Measurements from ENCODE around the gene PTPRT. TPM values are rescaled to one million over a fixed set of nuclear protein-coding genes. Genes with fewer than 3 reads are reported as not detected.

PTPRT gene
- total RNA-seq, 1 experiment from 2014 or later = not detected

- DNase-seq (ENCODE audit: low read depth, low spot score) = no peak
- H3K9ac ChIP-seq (ENCODE audit: low read length) = no peak overlapping the region
- no peak overlapping the region for H3K27ac ChIP-seq (ENCODE audit: low read depth, low read length)
- ChIA-PET POLR2A (no interaction called here), CTCF (no interaction called here), RAD21 (ENCODE audit: low non-redundant PET in 1 of 2, low total read pairs in 2 of 2, uncharacterized antibody in 2 of 2, unreplicated experiment in 2 of 2) (no interaction called here)
- peaks cover 12 to 14% of the 10 kb centered on the region in 2 experiments; a peak in 2 of 4 replicates for H3K9me3 ChIP-seq (ENCODE audit: control insufficient read depth in 1 of 2, insufficient read depth in 1 of 2, low read depth in 1 of 2, low read length in 2 of 2)
- H3K4me3 ChIP-seq (replicated peaks in 1 of 2; ENCODE audit: low read depth in 1 of 2, low read length in 2 of 2) = no peak overlapping the region
- intact Hi-C loops (cut with micrococcal nuclease) = no loop called here
- no TSS peak for BruUV-seq (replicated peaks)
- no peak overlapping the region for H2AFZ ChIP-seq (ENCODE audit: low read depth, low read length, poor library complexity, severe bottlenecking)
- H3K79me2 ChIP-seq (ENCODE audit: insufficient read depth, low read length) = no peaks in the 10 kb centered on the region
- no peak overlapping the region for H3K4me2 ChIP-seq (ENCODE audit: low read length)
- no peak for ATAC-seq
- no peaks in the 10 kb centered on the region for H3K36me3 ChIP-seq (ENCODE audit: control insufficient read depth in 1 of 2, insufficient read depth in 2 of 2, low read length in 2 of 2)
- no peaks in the 10 kb centered on the region for H3K9me2 ChIP-seq (ENCODE audit: insufficient read depth)
- H3K27me3 ChIP-seq (ENCODE audit: insufficient read depth, low read length) = no peaks in the 10 kb centered on the region
- no peaks in the 10 kb centered on the region; a peak in 1 of 4 replicates for H3K4me1 ChIP-seq (ENCODE audit: control insufficient read depth in 1 of 2, insufficient read depth in 2 of 2, low read length in 2 of 2)
- no peaks in the 10 kb centered on the region for H4K20me1 ChIP-seq (ENCODE audit: insufficient read depth)
- no peak for TF ChIP-seq POLR2A (IDR thresholded peaks at IDR 0.05; ENCODE audit: borderline replicate concordance, extremely low read depth, insufficient read depth, insufficient read length)
- no peak for TF ChIP-seq ELF1 (IDR thresholded peaks at IDR 0.05; ENCODE audit: borderline replicate concordance, low read depth)
- TF ChIP-seq RAD21 (IDR thresholded peaks at IDR 0.05; ENCODE audit: low read depth) = no peak
- TF ChIP-seq ATF3 (IDR thresholded peaks at IDR 0.05) = no peak
These were observed 265.5 kb downstream of the PTPRT start for GRCh38 chr20:42924215-42924614.

GRCh38 chr20:42923348-42923918, 266.3 kb downstream of the PTPRT start:
- RAD21 ChIA-PET (ENCODE audit: low non-redundant PET in 1 of 2, low total read pairs in 2 of 2, uncharacterized antibody in 2 of 2, unreplicated experiment in 2 of 2) = no interaction called here
- Histone ChIP-seq H3K4me3 (replicated peaks in 1 of 2; ENCODE audit: low read depth in 1 of 2, low read length in 2 of 2) (no peak overlapping the region), H3K27ac (ENCODE audit: low read depth, low read length) (no peak overlapping the region), H3K27me3 (ENCODE audit: insufficient read depth, low read length) (no peaks in the 10 kb centered on the region), H3K9me2 (ENCODE audit: insufficient read depth) (no peaks in the 10 kb centered on the region), H4K20me1 (ENCODE audit: insufficient read depth) (no peaks in the 10 kb centered on the region), H3K79me2 (ENCODE audit: insufficient read depth, low read length) (no peaks in the 10 kb centered on the region), H3K4me2 (ENCODE audit: low read length) (no peak overlapping the region), H3K4me1 (ENCODE audit: control insufficient read depth in 1 of 2, insufficient read depth in 2 of 2, low read length in 2 of 2) (no peaks in the 10 kb centered on the region; a peak in 1 of 4 replicates), H3K36me3 (ENCODE audit: control insufficient read depth in 1 of 2, insufficient read depth in 2 of 2, low read length in 2 of 2) (no peaks in the 10 kb centered on the region), H3K9me3 (ENCODE audit: control insufficient read depth in 1 of 2, insufficient read depth in 1 of 2, low read depth in 1 of 2, low read length in 2 of 2) (peaks cover 11 to 12% of the 10 kb centered on the region in 2 experiments; a peak in 2 of 4 replicates), H2AFZ (ENCODE audit: low read depth, low read length, poor library complexity, severe bottlenecking) (no peak overlapping the region), H3K9ac (ENCODE audit: low read length) (no peak overlapping the region)
- CTCF ChIA-PET = no interaction called here
- no TSS peak for BruUV-seq (replicated peaks)
- intact Hi-C loops (cut with micrococcal nuclease) = no loop called here
- DNase-seq (ENCODE audit: low read depth, low spot score) (no peak), ATAC-seq (no peak)
- POLR2A ChIA-PET = no interaction called here
- no peak for TF ChIP-seq SRF (IDR thresholded peaks at IDR 0.05; ENCODE audit: low read depth)
- no peak for TF ChIP-seq JUND (IDR thresholded peaks at IDR 0.05)
- TF ChIP-seq POLR2A (IDR thresholded peaks at IDR 0.05; ENCODE audit: borderline replicate concordance, extremely low read depth, insufficient read depth, insufficient read length) = no peak
- TF ChIP-seq ZNF274 (IDR thresholded peaks at IDR 0.05; ENCODE audit: low read depth, low read length) = no peak
- TF ChIP-seq EGR1 (IDR thresholded peaks at IDR 0.05; ENCODE audit: low read depth) = no peak
- TF ChIP-seq TCF7L2 (IDR thresholded peaks at IDR 0.05; ENCODE audit: borderline replicate concordance, extremely low read depth, insufficient read depth, insufficient read length) = no peak
- TF ChIP-seq SIN3A (IDR thresholded peaks at IDR 0.05; ENCODE audit: low read depth) = no peak
- no peak for TF ChIP-seq POLR2AphosphoS5 (IDR thresholded peaks at IDR 0.05; ENCODE audit: low read depth, low read length)
- TF ChIP-seq CBX3 (IDR thresholded peaks at IDR 0.05; ENCODE audit: low read depth) = no peak
- no peak for TF ChIP-seq ATF3 (IDR thresholded peaks at IDR 0.05)
- no peak for TF ChIP-seq RAD21 (IDR thresholded peaks at IDR 0.05; ENCODE audit: low read depth)
- TF ChIP-seq REST (IDR thresholded peaks at IDR 0.05; ENCODE audit: low read depth) = no peak
- TF ChIP-seq CTCF (IDR thresholded peaks at IDR 0.05 in 2 of 3, conservative IDR thresholded peaks at IDR 0.05 in 1 of 3; ENCODE audit: borderline replicate concordance in 1 of 3, insufficient read depth in 1 of 3, low read depth in 2 of 3, low read length in 2 of 3) = no peak
- no peak for TF ChIP-seq EZH2 (IDR thresholded peaks at IDR 0.05)

Measured in HCT116 (cell line).